Ishikawa (cell line): ENCODE measurements around the gene GLP2R.

Experiments
- CEBPB ChIP-seq: IDR thresholded peaks from 2 replicates; pipeline ENCODE4 v1.6.1; 2012
- CREB1 ChIP-seq: IDR thresholded peaks from 2 replicates; pipeline ENCODE4 v1.6.1; 2012; ENCODE audit warnings: low read depth
- EGR1 ChIP-seq: IDR thresholded peaks from 2 replicates; pipeline ENCODE4 v1.6.1; 2012
- EP300 ChIP-seq: IDR thresholded peaks from 2 replicates; pipeline ENCODE4 v1.6.1; 2012; ENCODE audit warnings: borderline replicate concordance
- FOXM1 ChIP-seq: IDR thresholded peaks from 2 replicates; pipeline ENCODE4 v1.6.1; 2012; ENCODE audit warnings: low read depth, borderline replicate concordance
- NFIC ChIP-seq: IDR thresholded peaks from 2 replicates; pipeline ENCODE4 v1.6.1; 2012
- RAD21 ChIP-seq: IDR thresholded peaks from 2 replicates; pipeline ENCODE4 v1.6.1; 2012; ENCODE audit warnings: low read depth
- REST ChIP-seq: IDR thresholded peaks from 2 replicates; pipeline ENCODE4 v1.6.1; 2012; ENCODE audit warnings: low read depth, mild to moderate bottlenecking
- TAF1 ChIP-seq: IDR thresholded peaks from 2 replicates; pipeline ENCODE4 v1.6.1; 2012; ENCODE audit warnings: low read depth, mild to moderate bottlenecking
- TCF12 ChIP-seq: IDR thresholded peaks from 2 replicates; pipeline ENCODE4 v1.6.1; 2012; ENCODE audit warnings: low read depth
- TEAD4 ChIP-seq: IDR thresholded peaks from 2 replicates; pipeline ENCODE4 v1.6.1; 2012
- YY1 ChIP-seq: IDR thresholded peaks from 2 replicates; pipeline ENCODE4 v1.6.1; 2012; ENCODE audit warnings: low read depth
- ZBTB7A ChIP-seq: IDR thresholded peaks from 2 replicates; pipeline ENCODE4 v1.6.1; 2012; ENCODE audit warnings: low read depth
- TF ChIP-seq, protein P1 (sequence below): IDR thresholded peaks from 2 replicates; pipeline ENCODE4 v1.6.1; 2012
- TF ChIP-seq, protein P2 (sequence below): IDR thresholded peaks from 2 replicates; pipeline ENCODE4 v1.6.1; 2012

GLP2R gene

DNA sequence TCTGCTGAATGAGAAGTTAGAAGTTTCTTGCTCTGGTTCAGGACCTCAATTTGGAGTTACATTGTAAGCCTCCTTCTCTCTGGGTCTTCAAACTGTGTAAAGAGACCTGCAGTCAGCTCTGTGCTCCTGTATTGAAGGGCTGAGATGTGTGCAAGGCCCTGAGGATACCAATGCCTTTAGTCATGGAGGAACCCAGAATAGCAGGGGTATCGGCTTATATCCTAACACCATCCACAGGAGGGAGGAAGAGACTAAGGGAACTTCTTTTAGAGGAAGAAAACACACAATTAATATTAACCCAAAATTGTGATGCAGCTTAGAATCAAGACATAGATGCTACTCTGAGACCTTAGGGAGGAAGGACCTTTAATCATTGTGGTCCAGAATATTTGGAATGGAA, 36.5 kb downstream of the GLP2R start:
- TF ChIP-seq EGR1 (no peak), TEAD4 (no peak), EP300 (no peak), TAF1 (no peak), FOXM1 (no peak), ZBTB7A (no peak), TCF12 (no peak), REST (no peak), CEBPB (no peak), YY1 (no peak), RAD21 (no peak), NFIC (no peak), CREB1 (no peak)
- TF ChIP-seq, protein P1, sequence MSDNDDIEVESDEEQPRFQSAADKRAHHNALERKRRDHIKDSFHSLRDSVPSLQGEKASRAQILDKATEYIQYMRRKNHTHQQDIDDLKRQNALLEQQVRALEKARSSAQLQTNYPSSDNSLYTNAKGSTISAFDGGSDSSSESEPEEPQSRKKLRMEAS = no peak
- TF ChIP-seq, protein P2, sequence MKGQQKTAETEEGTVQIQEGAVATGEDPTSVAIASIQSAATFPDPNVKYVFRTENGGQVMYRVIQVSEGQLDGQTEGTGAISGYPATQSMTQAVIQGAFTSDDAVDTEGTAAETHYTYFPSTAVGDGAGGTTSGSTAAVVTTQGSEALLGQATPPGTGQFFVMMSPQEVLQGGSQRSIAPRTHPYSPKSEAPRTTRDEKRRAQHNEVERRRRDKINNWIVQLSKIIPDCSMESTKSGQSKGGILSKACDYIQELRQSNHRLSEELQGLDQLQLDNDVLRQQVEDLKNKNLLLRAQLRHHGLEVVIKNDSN = no peak

- TF ChIP-seq, protein P2 = no peak
- TF ChIP-seq REST (no peak), TAF1 (no peak), YY1 (no peak), EP300 (no peak), CEBPB (no peak), CREB1 (no peak)
- TF ChIP-seq, protein P1 = no peak
Measured at GRCh38 chr17:9862949-9863348, 37.2 kb downstream of the GLP2R start.

DNA sequence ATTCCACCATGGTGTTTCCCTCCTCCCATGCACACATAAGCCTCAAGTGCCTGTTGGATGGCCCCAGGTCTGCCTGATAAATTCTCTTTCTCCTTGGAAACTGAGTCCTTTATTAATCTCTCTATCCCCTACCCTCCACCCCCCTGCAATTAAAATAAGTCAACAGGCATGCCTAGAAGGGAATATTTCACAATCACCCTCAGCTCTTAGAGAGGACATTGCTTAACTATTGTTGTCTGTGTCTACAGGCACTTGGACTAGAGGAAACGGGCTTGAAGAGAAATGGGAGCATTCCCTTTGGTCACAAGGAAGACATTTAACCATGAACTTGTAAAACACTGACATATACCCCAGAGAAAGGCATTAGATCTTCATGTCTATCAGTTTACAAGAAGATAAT, 39.9 kb downstream of the GLP2R start:
- TF ChIP-seq EP300 (no peak), TCF12 (no peak)

GRCh38 chr17:9868552-9868951, 42.8 kb downstream of the GLP2R start:
- TF ChIP-seq TCF12 (no peak), RAD21 (no peak)
- TF ChIP-seq, protein P2 = no peak
- TF ChIP-seq, protein P1 = no peak

- TF ChIP-seq, protein P2 = no peak
- no peak for TF ChIP-seq EGR1
- no peak for TF ChIP-seq ZBTB7A
- TF ChIP-seq YY1 = no peak
- TF ChIP-seq TAF1 = no peak
- TF ChIP-seq FOXM1 = no peak
- no peak for TF ChIP-seq EP300
- TF ChIP-seq TCF12 = no peak
- TF ChIP-seq TEAD4 = no peak
- no peak for TF ChIP-seq NFIC
- no peak for TF ChIP-seq RAD21
- TF ChIP-seq CREB1 = no peak
Measured at GRCh38 chr17:9872852-9873251, 47.1 kb downstream of the GLP2R start.

DNA sequence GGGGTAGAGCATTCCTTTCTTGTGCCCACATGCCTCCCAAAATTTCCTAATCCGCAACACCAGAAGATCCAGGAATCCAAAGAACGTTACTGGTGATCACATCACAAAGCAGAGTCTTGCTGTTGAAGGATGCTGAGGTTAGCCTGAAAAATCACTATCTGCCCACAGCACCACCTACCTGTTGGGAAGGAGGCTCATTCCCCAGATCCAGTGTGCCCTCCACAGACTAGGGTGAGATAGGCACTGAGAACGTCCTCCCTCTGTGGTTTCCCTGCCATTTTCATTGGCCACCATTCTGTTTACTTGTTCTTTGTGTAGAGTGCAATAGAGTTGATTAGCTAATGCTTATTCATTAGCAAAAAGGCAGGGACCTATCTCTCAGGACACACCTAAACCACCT, 49.0 kb downstream of the GLP2R start:
- TF ChIP-seq TEAD4 (no peak), YY1 (no peak)
